SU-DHL-6 (cell line): ENCODE results near the gene RASGRF2.

Experiments
- H2AFZ ChIP-seq: fragments of 200-600 bp; sonication (generic); 2 replicates; pipeline ENCODE4 v1.6.1; 2014; ENCODE audit warnings: low read depth, mild to moderate bottlenecking, moderate library complexity, mixed read lengths, antibody characterized with exemption, low read length; ENCODE audit not compliant: severe bottlenecking
- H3F3A ChIP-seq: fragments of 200-600 bp; shearing (Covaris generic); 2 replicates; pipeline ENCODE4 v1.6.0; 2016; ENCODE audit warnings: antibody characterized with exemption, mild to moderate bottlenecking; ENCODE audit not compliant: insufficient read depth
- H3K27ac ChIP-seq: fragments of 200-600 bp; sonication (generic); 2 replicates; pipeline ENCODE4 v1.5.1; 2016; ENCODE audit warnings: low read depth, mild to moderate bottlenecking, low read length, moderate library complexity, mixed read lengths
- H3K27me3 ChIP-seq: fragments of 200-600 bp; sonication (generic), shearing (Covaris generic); 2 replicates; pipeline ENCODE4 v1.6.0; 2014; ENCODE audit warnings: mild to moderate bottlenecking, low read length
- H3K36me3 ChIP-seq: fragments of 200-600 bp; sonication (generic); 2 replicates; pipeline ENCODE4 v1.6.1; 2014; ENCODE audit warnings: mild to moderate bottlenecking, low read length, mixed read lengths
- H3K4me2 ChIP-seq: fragments of 300-600, 200-600 bp; shearing (Covaris generic), sonication (generic); 2 replicates; pipeline ENCODE4 v1.6.0; 2014; ENCODE audit warnings: low read length, low read depth, mild to moderate bottlenecking; ENCODE audit not compliant: poor library complexity, severe bottlenecking
- H3K4me3 ChIP-seq: fragments of 200-600 bp; sonication (generic); 2 replicates; pipeline ENCODE4 v1.5.1; 2014; ENCODE audit warnings: antibody characterized with exemption, low read length, mild to moderate bottlenecking, mixed read lengths; ENCODE audit not compliant: insufficient read depth, poor library complexity, severe bottlenecking
- H3K79me2 ChIP-seq: fragments of 200-600 bp; sonication (generic); 2 replicates; pipeline ENCODE4 v1.6.1; 2014; ENCODE audit warnings: mild to moderate bottlenecking, low read length, moderate library complexity; ENCODE audit not compliant: insufficient read depth
- H3K9ac ChIP-seq: fragments of 200-600 bp; sonication (generic); 2 replicates; pipeline ENCODE4 v1.7.0; 2014; ENCODE audit warnings: mild to moderate bottlenecking, low read length
- H3K9me2 ChIP-seq: fragments of 200-600 bp; sonication (generic); replicated peaks from 2 replicates; pipeline ENCODE4 v1.6.1; 2014; ENCODE audit warnings: low read length; ENCODE audit not compliant: insufficient read depth
- H3K9me3 ChIP-seq: fragments of 200-600 bp; sonication (generic); 2 replicates; pipeline ENCODE4 v1.6.1; 2014; ENCODE audit warnings: low read length, mixed read lengths; ENCODE audit not compliant: insufficient read depth
- H4K20me1 ChIP-seq: fragments of 200-600 bp; sonication (generic); 2 replicates; pipeline ENCODE4 v1.6.1; 2014; ENCODE audit warnings: low read depth, mild to moderate bottlenecking, antibody characterized with exemption, low read length, moderate library complexity, mixed read lengths
- CTCF ChIP-seq: fragments of 200-600 bp; sonication (generic); IDR thresholded peaks from one replicate; pipeline ENCODE4 v1.5.1; 2017; ENCODE audit warnings: antibody characterized with exemption, mild to moderate bottlenecking, low read length, moderate library complexity; ENCODE audit not compliant: insufficient read depth, poor library complexity, severe bottlenecking
- EZH2phosphoT487 ChIP-seq: fragments of 200-600 bp; sonication (generic), shearing (Covaris generic); conservative IDR thresholded peaks from 2 replicates; pipeline ENCODE4 v1.6.1; 2018; ENCODE audit warnings: mild to moderate bottlenecking, antibody characterized with exemption, low read length, moderate library complexity, mixed read lengths

Gene RASGRF2

GRCh38 chr5:81195335-81195929, 235.3 kb downstream of the RASGRF2 start:
- H3K4me3 ChIP-seq = no peak overlapping the region
- TF ChIP-seq CTCF = peak; percentile 0
- TF ChIP-seq EZH2phosphoT487 = no peak
- H3K9ac ChIP-seq = no peak overlapping the region
- no peak overlapping the region for H3K27ac ChIP-seq
- H4K20me1 ChIP-seq = no peaks in the 10 kb centered on the region
- no peaks in the 10 kb centered on the region for H3F3A ChIP-seq
- H3K36me3 ChIP-seq = no peaks in the 10 kb centered on the region
- H3K9me3 ChIP-seq = no peaks in the 10 kb centered on the region
- no peak overlapping the region for H2AFZ ChIP-seq
- no peaks in the 10 kb centered on the region for H3K79me2 ChIP-seq
- H3K27me3 ChIP-seq = no peaks in the 10 kb centered on the region
- no peaks in the 10 kb centered on the region for H3K9me2 ChIP-seq
- H3K4me2 ChIP-seq = no peak overlapping the region

- Histone ChIP-seq H3K27ac (no peak overlapping the region), H3K9me3 (no peaks in the 10 kb centered on the region), H4K20me1 (no peaks in the 10 kb centered on the region), H3K4me3 (no peak overlapping the region), H3K27me3 (no peaks in the 10 kb centered on the region), H3K79me2 (no peaks in the 10 kb centered on the region), H3K4me2 (no peak overlapping the region), H3K36me3 (no peaks in the 10 kb centered on the region), H2AFZ (no peak overlapping the region), H3F3A (no peaks in the 10 kb centered on the region), H3K9me2 (no peaks in the 10 kb centered on the region), H3K9ac (no peak overlapping the region)
- TF ChIP-seq CTCF (no peak), EZH2phosphoT487 (no peak)
Observed at GRCh38 chr5:81202655-81203054, 242.5 kb downstream of the RASGRF2 start.

GRCh38 chr5:81203729-81204128, 243.6 kb downstream of the RASGRF2 start:
- no peaks in the 10 kb centered on the region for H3F3A ChIP-seq
- H3K36me3 ChIP-seq = no peaks in the 10 kb centered on the region
- TF ChIP-seq EZH2phosphoT487 (no peak), CTCF (no peak)

More at GRCh38 chr5:81203729-81204128, 243.6 kb downstream of the RASGRF2 start:
- H3K9me3 ChIP-seq = no peaks in the 10 kb centered on the region
- no peaks in the 10 kb centered on the region for H4K20me1 ChIP-seq
- H3K27ac ChIP-seq = no peak overlapping the region
- H3K9ac ChIP-seq = no peak overlapping the region
- no peaks in the 10 kb centered on the region for H3K9me2 ChIP-seq
- H3K4me2 ChIP-seq = no peak overlapping the region
- no peaks in the 10 kb centered on the region for H3K27me3 ChIP-seq
- no peak overlapping the region for H3K4me3 ChIP-seq
- no peak overlapping the region for H2AFZ ChIP-seq
- no peaks in the 10 kb centered on the region for H3K79me2 ChIP-seq
